CD14-positive monocyte (primary cell): Measurements from ENCODE around the gene ADGB. TPM values are rescaled to one million over a fixed set of nuclear protein-coding genes. Genes with fewer than 3 reads are reported as not detected.

Experiments
- DNase-seq, 3 donors: peaks; one replicate each; pipeline ENCODE4 v3.0.0-alpha.2; 2011 to 2022
- H2AFZ ChIP-seq: 2 replicates; pipeline ENCODE4 v1.6.0; 2012; ENCODE audit warnings: mild to moderate bottlenecking, low read depth, low read length, inconsistent platforms; ENCODE audit not compliant: insufficient read depth, poor library complexity, severe bottlenecking
- H3K27ac ChIP-seq, 2 donors: 1 replicate in 1 of 2; 2 replicates in 1 of 2; pipeline ENCODE4 v1.5.1; 2012 to 2013; ENCODE audit warnings: low read length in 2 of 2, control low read depth in 1 of 2, inconsistent platforms in 1 of 2, low read depth in 1 of 2, mild to moderate bottlenecking in 1 of 2
- H3K27me3 ChIP-seq, 2 donors: one replicate each; pipeline versions ENCODE4 v1.6.0 to v1.6.1; 2011 to 2013; ENCODE audit warnings: low read length in 2 of 2; ENCODE audit not compliant: control insufficient read depth in 2 of 2, insufficient read depth in 2 of 2
- H3K36me3 ChIP-seq, 2 donors: replicated peaks in 1 of 2; 1 replicate in 1 of 2; 2 replicates in 1 of 2; pipeline versions ENCODE4 v1.5.1 to v1.6.1; 2012 to 2013; ENCODE audit warnings: low read length in 2 of 2, control low read depth in 1 of 2, inconsistent platforms in 1 of 2, mild to moderate bottlenecking in 1 of 2; ENCODE audit not compliant: insufficient read depth in 2 of 2, control insufficient read depth in 1 of 2
- H3K4me1 ChIP-seq, 2 donors: 1 replicate in 1 of 2; 2 replicates in 1 of 2; pipeline versions ENCODE4 v1.5.1 to v1.6.1; 2012 to 2013; ENCODE audit warnings: low read length in 2 of 2, control low read depth in 1 of 2, inconsistent platforms in 1 of 2, mild to moderate bottlenecking in 1 of 2, moderate library complexity in 1 of 2; ENCODE audit not compliant: insufficient read depth in 2 of 2, control insufficient read depth in 1 of 2
- H3K4me2 ChIP-seq: replicated peaks from 2 replicates; pipeline ENCODE3; 2012; ENCODE audit warnings: low read length, moderate library complexity, mild to moderate bottlenecking; ENCODE audit not compliant: poor library complexity, severe bottlenecking; ENCODE audit errors: extremely low read depth
- H3K4me3 ChIP-seq, 3 experiments: fragments of 200-600 bp in 1 of 3; sonication (generic) in 1 of 3; replicated peaks in 1 of 3; 1 replicate in 2 of 3; 2 replicates in 1 of 3; pipeline ENCODE4 v1.5.1; 2011 to 2013; ENCODE audit warnings: low read length in 3 of 3, mild to moderate bottlenecking in 3 of 3, control low read depth in 2 of 3, low read depth in 2 of 3, inconsistent platforms in 1 of 3, moderate library complexity in 1 of 3
- H3K79me2 ChIP-seq: 2 replicates; pipeline ENCODE4 v1.6.0; 2012; ENCODE audit warnings: mild to moderate bottlenecking, control low read depth, inconsistent platforms, low read length, moderate library complexity; ENCODE audit not compliant: insufficient read depth
- H3K9ac ChIP-seq: 2 replicates; pipeline ENCODE4 v1.6.0; 2017; ENCODE audit warnings: low read length, mild to moderate bottlenecking; ENCODE audit not compliant: insufficient read depth, poor library complexity, severe bottlenecking
- H3K9me3 ChIP-seq, 2 donors: replicated peaks in 1 of 2; 1 replicate in 1 of 2; 2 replicates in 1 of 2; pipeline versions ENCODE4 v1.5.1 to v1.6.1; 2012 to 2013; ENCODE audit warnings: low read length in 2 of 2, control low read depth in 1 of 2; ENCODE audit not compliant: control insufficient read depth in 1 of 2, insufficient read depth in 1 of 2
- H4K20me1 ChIP-seq: 2 replicates; pipeline ENCODE4 v1.6.0; 2012; ENCODE audit warnings: mild to moderate bottlenecking, low read length, control low read depth, moderate library complexity; ENCODE audit not compliant: insufficient read depth
- H3K27ac Mint-ChIP-seq, 7 donors: one replicate each; pipeline ENCODE4 v1.8.0; 2020; ENCODE audit warnings: mild to moderate bottlenecking in 7 of 7, mixed read lengths in 7 of 7, moderate library complexity in 6 of 7, inconsistent platforms in 2 of 7
- H3K27me3 Mint-ChIP-seq, 3 donors: one replicate each; pipeline ENCODE4 v1.8.0; 2021 to 2022; ENCODE audit warnings: low read depth in 3 of 3, mild to moderate bottlenecking in 3 of 3, mixed read lengths in 3 of 3, moderate library complexity in 3 of 3, inconsistent platforms in 1 of 3
- H3K36me3 Mint-ChIP-seq, 2 donors: one replicate each; pipeline ENCODE4 v1.8.0; 2020; ENCODE audit warnings: mixed read lengths in 2 of 2, inconsistent platforms in 1 of 2, mild to moderate bottlenecking in 1 of 2
- H3K4me1 Mint-ChIP-seq: one replicate; pipeline ENCODE4 v1.8.0; 2020; ENCODE audit warnings: mild to moderate bottlenecking, mixed read lengths
- H3K4me3 Mint-ChIP-seq, 2 donors: one replicate each; pipeline ENCODE4 v1.8.0; 2020; ENCODE audit warnings: mild to moderate bottlenecking in 2 of 2, mixed read lengths in 2 of 2, moderate library complexity in 1 of 2
- H3K9me3 Mint-ChIP-seq, 7 donors: one replicate each; pipeline ENCODE4 v1.8.0; 2020 to 2022; ENCODE audit warnings: mixed read lengths in 7 of 7, mild to moderate bottlenecking in 6 of 7, moderate library complexity in 6 of 7, inconsistent platforms in 2 of 7
- WGBS: methylation state at CpG from one replicate; pipeline ENCODE4 v1.1.5; 2013; ENCODE audit warnings: missing lambda C conversion rate; ENCODE audit not compliant: insufficient coverage; 5-methylcytosine and 5-hydroxymethylcytosine counted together
- intact Hi-C, 2 donors: fragments of 100-400 bp; cut with micrococcal nuclease; formaldehyde crosslinking; loops; one replicate each; pipeline versions ENCODE4 v1.15.0 to v1.15.1; 2023
- polyA plus RNA-seq, 3 donors: library from polyadenylated mRNA; depleted of rRNA in 1 of 3; unstranded in 2 of 3; stranded (reverse) in 1 of 3; fragments of 300-500 nt in 2 of 3; fragments of >200 nt in 1 of 3; fragmentation: Illumina TruSeq in 2 of 3; gene quantifications; 1 replicate in 2 of 3; 2 replicates in 1 of 3; pipeline ENCODE4 v1.2.3, GENCODE V29; 2012 to 2021
- TF ChIP-seq, protein P1 (sequence below): fragments of 200-600 bp; IDR thresholded peaks from one replicate; pipeline ENCODE4 v1.8.0; 2022; ENCODE audit warnings: antibody characterized with exemption, mild to moderate bottlenecking

ADGB gene
- polyA plus RNA-seq, 3 donors = 0.01 TPM; not detected in 2

DNA sequence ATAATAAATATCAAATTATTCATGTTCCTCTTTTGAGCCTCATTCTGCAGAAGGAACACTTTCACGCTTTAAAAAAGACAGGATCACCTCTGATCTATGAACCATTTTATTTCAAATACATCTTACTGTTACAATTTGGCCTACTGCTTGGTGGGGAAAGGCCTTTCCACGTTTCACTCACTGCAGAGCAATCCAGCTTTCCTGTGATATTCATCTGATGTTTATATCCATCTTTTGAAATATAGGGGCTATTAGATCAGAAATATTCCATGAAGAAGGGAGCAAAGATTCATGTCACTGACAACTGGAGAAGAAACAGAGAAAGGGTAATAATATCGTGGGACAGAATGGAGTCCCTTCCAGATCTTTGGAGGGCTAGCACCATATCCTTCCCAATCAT, 262.9 kb downstream of the ADGB start:
- Mint-ChIP-seq H3K4me3 (no peak overlapping the region), H3K36me3 (no peaks in the 10 kb centered on the region), H3K27me3 (peaks cover 0 to 3% (median 0%) of the 10 kb centered on the region in 3 donors), H3K9me3 (peaks cover 0 to 2% (median 0%) of the 10 kb centered on the region in 7 donors), H3K27ac (no peak overlapping the region), H3K4me1 (peaks cover 14% of the 10 kb centered on the region)
- H3K4me1 ChIP-seq = peaks cover 7 to 8% of the 10 kb centered on the region in 2 donors
- no peaks in the 10 kb centered on the region for H4K20me1 ChIP-seq
- H3K27ac ChIP-seq = no peak overlapping the region
- no peak for DNase-seq
- intact Hi-C loops = loop anchor here in 1 of 2 donors (5.0 kb wide), 1 partner anchor 51 kb away; no protein-coding TSS in a partner anchor
- H3K4me3 ChIP-seq = no peak overlapping the region
- no peaks in the 10 kb centered on the region for H3K79me2 ChIP-seq
- WGBS = no CpG with 5 or more reads among the region's 3 CpGs
- no peaks in the 10 kb centered on the region for H3K9me3 ChIP-seq
- no peak overlapping the region for H3K4me2 ChIP-seq
- no peaks in the 10 kb centered on the region for H3K36me3 ChIP-seq
- TF ChIP-seq, protein P1, sequence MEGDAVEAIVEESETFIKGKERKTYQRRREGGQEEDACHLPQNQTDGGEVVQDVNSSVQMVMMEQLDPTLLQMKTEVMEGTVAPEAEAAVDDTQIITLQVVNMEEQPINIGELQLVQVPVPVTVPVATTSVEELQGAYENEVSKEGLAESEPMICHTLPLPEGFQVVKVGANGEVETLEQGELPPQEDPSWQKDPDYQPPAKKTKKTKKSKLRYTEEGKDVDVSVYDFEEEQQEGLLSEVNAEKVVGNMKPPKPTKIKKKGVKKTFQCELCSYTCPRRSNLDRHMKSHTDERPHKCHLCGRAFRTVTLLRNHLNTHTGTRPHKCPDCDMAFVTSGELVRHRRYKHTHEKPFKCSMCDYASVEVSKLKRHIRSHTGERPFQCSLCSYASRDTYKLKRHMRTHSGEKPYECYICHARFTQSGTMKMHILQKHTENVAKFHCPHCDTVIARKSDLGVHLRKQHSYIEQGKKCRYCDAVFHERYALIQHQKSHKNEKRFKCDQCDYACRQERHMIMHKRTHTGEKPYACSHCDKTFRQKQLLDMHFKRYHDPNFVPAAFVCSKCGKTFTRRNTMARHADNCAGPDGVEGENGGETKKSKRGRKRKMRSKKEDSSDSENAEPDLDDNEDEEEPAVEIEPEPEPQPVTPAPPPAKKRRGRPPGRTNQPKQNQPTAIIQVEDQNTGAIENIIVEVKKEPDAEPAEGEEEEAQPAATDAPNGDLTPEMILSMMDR = no peak
- no peaks in the 10 kb centered on the region for H3K27me3 ChIP-seq
- H3K9ac ChIP-seq = no peak overlapping the region
- no peak overlapping the region for H2AFZ ChIP-seq

DNA sequence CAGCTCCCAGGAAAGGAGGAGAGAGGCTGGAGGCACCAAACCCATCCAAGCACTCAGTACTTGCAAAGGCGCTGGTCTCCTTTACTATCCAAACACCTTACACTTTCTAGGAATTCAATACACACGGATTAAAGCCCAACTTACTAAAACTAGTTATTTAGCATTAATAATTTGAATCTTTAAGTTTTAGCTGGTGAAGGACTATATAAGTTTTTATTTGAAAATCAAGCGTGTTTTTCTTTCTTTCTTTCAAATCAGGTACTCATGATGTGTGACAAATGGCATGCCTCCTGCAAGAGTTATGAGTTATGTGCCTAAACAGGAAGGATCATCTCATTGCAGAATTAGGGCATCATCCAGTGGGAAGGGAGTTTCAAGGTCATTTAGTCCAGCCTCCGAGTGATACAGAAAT, 263.7 kb downstream of the ADGB start:
- H2AFZ ChIP-seq = no peak overlapping the region
- Mint-ChIP-seq H3K36me3 (no peaks in the 10 kb centered on the region), H3K27ac (no peak overlapping the region), H3K4me1 (peaks cover 14% of the 10 kb centered on the region), H3K9me3 (peaks cover 0 to 2% (median 0%) of the 10 kb centered on the region in 7 donors), H3K4me3 (no peak overlapping the region), H3K27me3 (peaks cover 0 to 3% (median 0%) of the 10 kb centered on the region in 3 donors)
- H3K27me3 ChIP-seq = no peaks in the 10 kb centered on the region
- no peak for DNase-seq
- H3K9ac ChIP-seq = no peak overlapping the region
- H3K79me2 ChIP-seq = no peaks in the 10 kb centered on the region
- H3K9me3 ChIP-seq = no peaks in the 10 kb centered on the region
- no peaks in the 10 kb centered on the region for H4K20me1 ChIP-seq
- intact Hi-C loops = loop anchor here in 1 of 2 donors (5.0 kb wide), 1 partner anchor 50 kb away; no protein-coding TSS in a partner anchor
- H3K36me3 ChIP-seq = no peaks in the 10 kb centered on the region
- WGBS = no CpG with 5 or more reads among the region's 4 CpGs
- no peak overlapping the region for H3K27ac ChIP-seq
- peaks cover 6 to 8% of the 10 kb centered on the region in 2 donors for H3K4me1 ChIP-seq
- no peak overlapping the region for H3K4me2 ChIP-seq
- H3K4me3 ChIP-seq = no peak overlapping the region
- TF ChIP-seq, protein P1 = no peak
